ENCODE results near the gene TNFRSF25.

GRCh38 chr1:6503884-6504602, 38.1 kb upstream of the TNFRSF25 start:
- TF ChIP-seq CTCF (IDR thresholded peaks at IDR 0.05) (no peak), POLR2A (IDR thresholded peaks at IDR 0.05) (no peak)
